HG03565 (cell line): ENCODE data around the gene CLDN6.
"Not testable (repeated sequence)": the region's sequence is repeated elsewhere in the genome, so short reads cannot be mapped to it uniquely, and the experiment has no call there.

Source experiments
- ATAC-seq: cut with Tn5 transposase; IDR thresholded peaks from one replicate; pipeline ENCODE4 v1.9.1; 2021; ENCODE audit warnings: mild to moderate bottlenecking, moderate library complexity; ENCODE audit not compliant: unreplicated experiment

The CLDN6 gene, protein sequence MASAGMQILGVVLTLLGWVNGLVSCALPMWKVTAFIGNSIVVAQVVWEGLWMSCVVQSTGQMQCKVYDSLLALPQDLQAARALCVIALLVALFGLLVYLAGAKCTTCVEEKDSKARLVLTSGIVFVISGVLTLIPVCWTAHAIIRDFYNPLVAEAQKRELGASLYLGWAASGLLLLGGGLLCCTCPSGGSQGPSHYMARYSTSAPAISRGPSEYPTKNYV

DNA sequence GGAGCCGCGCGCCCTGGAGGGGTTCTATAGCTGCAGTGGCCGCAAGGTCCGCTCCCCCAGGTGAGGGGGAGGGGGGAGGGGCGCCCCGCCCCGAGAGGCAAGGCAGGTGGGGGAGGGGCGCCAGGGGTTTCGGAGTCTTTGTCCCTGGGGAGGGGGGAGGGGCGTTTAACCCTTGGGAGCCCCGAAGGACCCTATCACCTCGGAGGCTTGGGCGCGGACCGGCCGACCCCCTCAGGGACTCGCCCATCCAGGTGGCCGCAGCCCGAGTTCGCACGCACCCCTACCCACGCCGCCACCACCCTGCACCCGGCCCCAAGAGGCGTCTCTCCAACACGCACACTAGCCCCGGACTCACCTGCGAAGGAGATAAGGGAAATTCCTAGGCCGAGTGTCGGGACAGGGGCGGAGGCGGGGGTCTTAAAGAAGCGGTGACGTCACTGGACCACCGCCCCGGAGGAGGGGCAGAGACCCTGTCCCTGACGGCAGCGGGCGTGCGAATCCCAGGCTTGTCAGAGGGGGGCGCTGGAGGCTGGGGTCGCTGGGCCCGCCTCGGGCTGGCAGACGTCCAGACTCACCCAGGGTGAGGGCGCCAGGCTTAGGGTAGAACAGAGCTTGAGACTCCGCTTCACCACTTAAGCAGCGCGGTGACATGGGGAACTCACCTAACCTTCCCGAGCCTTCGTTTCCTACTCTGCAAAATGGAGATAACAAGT lies at the start of gene CLDN6:
TSS of gene CLDN6 (minus strand) at position 390 of the 713 bp plus-strand sequence. CDS start 2,162 bp downstream, outside the sequence.
- no peak for ATAC-seq

DNA sequence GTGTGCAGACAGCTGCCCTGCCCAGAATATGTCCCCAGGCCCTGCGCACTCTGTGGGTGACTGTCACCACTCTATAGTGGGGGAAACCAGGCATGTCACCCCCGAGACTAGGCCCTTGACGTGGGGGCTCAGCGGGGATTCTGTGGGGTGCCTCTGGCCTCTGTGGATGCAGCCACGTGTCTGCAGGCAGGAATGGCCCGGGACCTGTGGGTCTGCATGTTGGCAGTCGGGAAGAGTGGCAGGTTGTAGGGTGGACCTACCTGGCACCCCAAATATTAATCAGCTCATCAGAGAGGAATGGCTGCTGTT lies 48.4 kb upstream of the CLDN6 start:
- ATAC-seq: no peak

DNA sequence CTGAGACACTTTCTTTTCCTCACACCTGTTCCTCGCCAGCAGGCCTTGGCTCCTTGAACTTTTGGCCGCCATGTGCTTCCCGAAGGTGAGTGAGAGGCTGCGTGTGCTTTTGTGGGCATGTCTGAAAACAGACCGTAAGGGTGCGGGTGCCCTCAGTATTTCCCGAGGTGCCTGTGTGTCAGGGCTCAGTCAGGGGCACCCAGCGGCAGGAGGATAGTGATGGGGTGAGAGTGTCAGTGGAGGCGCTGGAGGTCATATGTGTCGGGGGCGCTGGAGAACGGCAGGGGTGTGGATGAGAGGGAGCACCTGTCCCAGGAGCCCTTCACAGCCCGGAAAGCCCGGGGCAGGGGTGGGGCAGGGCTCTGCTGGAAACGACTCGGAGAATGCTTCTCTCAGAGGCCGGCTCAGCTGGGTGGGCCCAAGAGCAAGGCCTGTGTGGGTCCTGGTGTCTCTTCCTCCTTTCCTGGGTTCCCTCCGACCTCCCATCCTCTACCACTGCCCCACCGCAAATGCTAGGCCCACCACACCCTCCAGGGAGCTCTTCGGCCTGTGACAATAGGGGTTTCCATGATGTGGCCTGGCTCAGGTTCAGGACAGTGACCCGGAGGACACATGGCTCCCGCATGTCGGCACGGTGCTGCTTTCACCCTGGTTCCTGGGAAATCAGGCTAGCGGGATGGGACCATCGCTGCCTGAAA lies 47.9 kb upstream of the CLDN6 start:
- no peak for ATAC-seq

DNA sequence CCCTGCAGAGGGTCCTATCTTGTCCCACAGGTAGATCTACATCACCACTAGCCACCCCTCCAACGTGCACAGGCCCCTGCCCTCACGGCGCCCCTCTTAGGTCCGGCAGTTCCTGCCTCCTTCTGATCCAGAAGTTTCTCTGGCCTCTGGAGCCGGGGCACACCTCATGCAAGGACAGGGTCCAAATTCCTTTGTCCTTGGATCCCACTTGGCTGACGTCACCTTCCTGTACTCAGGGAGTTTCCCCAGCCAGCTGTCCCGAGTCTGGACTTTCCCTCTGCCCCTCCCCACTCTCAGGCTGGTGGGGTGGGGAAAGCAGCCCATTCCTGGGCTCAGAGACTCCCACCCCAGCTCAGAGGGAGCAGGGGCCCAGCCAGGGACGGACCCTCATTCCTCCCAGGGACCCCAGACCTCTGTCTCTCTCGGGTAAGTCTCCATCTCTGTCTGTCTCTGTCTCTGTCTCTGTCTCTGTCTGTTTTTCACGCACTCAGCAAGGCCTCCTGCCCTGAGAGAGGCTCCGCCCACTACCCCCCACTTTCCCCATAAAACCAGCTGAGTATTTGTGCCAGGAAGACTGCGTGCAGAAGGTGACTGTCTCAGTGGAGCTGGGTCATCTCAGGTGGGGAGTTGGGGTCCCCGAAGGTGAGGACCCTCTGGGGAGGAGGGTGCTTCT lies 47.2 kb upstream of the CLDN6 start, which contains the start of gene IL32:
TSS of gene IL32 (plus strand) at position 572 of the 673 bp plus-strand sequence. CDS start 172 bp downstream, outside the sequence.
- no peak for ATAC-seq

DNA sequence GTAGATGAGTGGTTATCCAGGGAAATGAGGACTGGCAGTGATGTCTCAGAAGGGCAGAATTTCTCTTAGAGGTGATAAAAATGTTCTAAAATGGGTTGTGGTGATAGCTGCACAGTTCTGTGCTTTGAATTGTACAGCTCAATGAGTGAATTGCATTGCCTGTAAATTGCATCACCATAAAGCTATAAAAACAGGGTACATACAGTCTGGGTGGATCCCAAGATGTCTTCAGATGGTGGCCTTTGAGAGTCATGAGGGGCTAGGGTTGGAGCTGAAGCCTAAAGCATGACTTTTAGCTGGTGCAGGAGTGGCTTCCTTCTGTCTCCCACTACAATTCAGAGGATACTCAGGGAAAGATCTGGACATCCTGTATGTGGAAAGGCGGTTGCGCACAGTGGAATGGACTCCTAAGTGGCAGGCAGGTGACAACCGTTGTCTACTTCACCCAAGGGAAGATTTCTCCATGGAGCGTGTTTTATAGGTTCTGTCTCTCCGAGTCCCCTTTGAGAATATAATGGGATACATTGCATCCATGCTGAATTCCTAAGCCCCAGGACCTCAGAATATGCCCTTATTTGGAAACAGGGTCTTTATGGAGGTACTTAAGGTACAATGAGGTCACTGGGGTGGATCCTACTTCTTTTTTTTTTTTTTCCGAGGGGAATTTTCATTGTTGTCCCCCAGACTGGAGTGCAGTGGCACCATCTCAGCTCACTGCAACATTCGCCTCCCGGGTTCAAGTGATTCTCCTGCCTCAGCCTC lies 45.8 kb upstream of the CLDN6 start:
- ATAC-seq: no peak

DNA sequence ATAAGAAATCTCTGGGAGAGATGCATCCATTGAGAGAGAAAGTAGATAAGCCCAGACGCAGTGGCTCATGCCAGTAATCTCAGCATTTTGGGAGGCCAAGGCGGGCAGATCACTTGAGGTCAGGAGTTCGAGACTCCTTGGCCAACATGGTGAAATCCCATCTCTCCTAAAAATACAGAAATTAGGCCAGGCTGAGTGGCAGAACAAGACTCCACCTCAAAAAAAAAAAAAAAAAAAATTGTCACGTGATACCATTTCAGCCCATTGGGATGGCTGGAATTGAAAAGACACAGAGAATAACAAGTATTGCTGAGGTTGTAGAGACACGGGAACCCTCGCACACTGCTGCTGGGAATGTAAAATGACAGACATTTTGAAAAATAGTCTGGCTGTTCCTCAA lies 44.6 kb upstream of the CLDN6 start:
- no peak for ATAC-seq

DNA sequence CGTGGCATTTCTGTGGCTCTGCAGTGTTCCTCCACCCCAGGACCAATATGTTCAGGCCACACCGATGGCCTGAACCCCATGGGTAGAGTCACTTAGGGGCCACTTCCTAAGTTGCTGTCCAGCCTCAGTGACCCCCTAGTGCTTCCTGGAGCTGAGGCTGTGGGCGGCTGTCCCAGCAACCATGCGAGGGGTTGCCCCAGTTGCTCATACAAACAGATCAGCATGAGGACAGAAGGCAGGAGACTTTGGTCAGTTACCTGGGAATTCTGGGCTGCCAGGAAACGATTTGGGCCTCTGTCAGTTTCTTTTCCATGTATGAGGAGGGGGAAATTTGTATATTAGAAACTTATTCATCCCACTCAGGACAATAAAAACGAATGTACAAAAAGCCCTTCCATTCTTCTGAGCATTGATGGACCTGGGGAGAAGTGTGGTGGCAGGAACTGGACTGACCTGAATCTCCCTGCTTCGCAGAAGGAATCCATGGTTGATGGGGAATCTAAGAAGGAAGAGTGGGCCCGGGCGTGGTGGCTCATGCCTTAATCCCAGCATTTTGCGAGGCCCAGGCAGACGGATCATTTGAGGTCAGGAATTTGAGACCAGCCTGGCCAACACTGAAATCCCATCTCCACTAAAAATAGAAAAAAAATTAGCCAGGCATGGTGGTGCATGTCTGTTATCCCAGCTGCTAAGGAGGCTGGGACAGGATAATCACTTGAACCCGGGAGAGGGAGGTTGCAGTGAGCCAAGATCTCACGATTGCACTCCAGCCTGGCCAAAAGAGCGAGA lies 42.5 kb upstream of the CLDN6 start:
- no peak for ATAC-seq

DNA sequence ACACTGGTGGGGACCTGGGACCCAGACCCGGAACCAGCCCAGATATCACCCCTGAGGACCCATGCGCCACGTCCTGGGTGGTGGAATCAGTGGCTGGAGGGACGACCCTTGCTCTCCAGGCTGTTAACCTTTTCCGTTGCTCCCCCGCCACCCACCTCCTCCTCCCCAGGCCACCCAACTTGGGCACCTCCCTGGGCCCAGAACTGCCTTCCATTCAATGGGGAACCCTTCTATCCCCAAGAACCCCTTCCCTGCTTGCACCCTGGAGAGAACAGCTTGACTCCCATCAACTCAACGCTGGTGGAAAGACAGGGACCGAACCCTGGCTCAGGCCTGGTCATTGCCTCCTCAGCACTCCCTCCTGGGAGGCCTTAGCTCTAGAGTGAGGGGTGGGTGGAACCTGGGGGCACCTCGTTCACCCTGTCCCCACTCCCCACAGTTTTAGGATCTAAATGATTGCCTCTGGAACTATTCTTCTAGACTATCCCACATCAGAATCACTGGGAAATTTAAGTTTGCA lies 41.8 kb upstream of the CLDN6 start:
- ATAC-seq: no peak

DNA sequence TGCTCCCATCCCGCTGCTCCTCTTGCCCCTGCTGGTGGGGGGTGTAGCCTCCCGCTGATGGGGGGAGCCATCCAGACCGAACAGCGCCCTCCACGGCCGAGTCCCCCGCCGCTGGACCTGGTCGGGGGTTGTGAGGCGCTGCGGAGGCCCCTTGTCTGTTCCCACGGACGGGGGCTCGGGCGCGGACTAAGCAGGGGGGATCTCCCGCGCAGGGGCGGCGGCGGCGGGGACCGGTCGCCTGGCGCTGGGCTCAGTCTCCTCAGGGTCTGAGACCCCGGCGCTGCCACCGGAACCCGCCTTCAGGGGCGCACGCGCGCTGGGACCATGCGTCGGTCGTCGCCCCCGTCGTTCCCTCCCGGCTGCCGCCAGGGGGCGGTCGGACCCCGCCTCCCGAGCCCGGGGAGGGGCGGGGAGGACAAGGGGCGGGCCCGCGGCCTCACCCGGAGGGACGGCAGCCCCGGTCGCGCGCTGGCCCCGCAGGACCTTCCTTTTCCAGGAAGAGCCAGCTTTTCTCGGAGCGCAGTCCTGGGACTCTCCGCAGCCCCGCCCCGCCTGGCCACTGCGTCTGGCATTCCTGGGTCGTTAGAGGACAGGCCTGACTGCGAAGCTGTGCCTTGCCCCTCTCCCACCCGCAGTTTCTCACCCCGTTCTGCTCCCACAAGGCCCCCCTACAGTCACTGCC lies 41.2 kb upstream of the CLDN6 start:
- peak; percentile 86 for ATAC-seq

DNA sequence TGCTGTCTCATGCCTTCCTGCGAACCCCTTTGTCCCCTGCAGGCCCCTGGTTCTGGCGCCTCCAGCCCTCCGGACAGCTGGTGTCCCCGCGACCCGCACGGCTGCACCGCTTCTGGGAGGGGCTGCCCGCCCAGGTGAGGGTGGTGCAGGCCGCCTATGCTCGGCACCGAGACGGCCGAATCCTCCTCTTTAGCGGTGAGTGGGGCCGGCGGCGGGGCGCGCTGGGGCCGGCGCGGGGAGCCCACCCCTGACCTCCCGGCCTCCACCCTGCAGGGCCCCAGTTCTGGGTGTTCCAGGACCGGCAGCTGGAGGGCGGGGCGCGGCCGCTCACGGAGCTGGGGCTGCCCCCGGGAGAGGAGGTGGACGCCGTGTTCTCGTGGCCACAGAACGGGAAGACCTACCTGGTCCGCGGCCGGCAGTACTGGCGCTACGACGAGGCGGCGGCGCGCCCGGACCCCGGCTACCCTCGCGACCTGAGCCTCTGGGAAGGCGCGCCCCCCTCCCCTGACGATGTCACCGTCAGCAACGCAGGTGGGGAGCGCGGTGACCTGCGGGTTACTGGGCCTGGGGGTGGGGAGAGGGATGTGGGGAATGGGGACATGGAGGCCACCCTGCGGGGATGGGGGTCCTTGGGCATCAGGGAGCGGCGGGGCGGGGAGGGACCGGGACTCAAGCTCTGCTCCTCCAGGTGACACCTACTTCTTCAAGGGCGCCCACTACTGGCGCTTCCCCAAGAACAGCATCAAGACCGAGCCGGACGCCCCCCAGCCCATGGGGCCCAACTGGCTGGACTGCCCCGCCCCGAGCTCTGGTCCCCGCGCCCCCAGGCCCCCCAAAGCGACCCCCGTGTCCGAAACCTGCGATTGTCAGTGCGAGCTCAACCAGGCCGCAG lies 40.4 kb upstream of the CLDN6 start:
- ATAC-seq: no peak

DNA sequence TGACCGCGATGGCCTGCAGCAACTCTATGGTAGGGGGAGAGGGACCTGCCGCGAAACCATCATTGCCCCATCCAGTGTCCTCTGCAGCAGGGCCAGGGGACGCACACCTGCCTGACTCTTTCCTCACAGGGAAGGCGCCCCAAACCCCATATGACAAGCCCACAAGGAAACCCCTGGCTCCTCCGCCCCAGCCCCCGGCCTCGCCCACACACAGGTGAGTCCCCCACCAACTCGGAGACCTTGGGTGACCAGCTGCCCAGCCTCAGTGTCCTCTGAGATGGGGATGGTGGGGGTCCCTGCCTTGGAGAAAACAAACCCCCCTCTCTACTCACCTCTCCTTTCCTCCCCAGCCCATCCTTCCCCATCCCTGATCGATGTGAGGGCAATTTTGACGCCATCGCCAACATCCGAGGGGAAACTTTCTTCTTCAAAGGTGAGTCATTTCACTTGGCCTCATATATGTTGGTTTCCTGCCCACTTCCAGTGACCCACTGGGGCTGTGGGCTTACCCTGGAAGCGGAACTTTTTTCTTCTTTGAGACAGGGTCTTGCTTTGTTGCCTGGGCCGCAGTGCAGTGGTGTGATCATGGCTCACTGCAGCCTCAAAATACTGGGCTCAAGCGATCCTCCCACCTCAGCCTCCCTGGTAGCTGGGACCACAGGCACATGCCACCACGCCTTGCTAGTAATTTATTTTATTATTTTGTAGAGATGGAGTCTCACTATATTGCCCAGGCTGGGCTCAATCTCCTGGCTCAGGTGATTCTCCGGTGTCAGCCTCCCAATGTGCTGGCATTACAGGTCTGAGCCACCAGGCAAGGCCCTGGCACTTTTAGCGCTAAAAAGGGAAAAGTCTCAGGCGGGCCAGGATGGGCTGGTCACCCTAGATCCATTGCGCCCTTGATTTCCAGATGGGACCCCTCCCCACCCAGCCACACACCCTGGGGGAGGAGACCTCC lies 39.5 kb upstream of the CLDN6 start:
- ATAC-seq: no peak

DNA sequence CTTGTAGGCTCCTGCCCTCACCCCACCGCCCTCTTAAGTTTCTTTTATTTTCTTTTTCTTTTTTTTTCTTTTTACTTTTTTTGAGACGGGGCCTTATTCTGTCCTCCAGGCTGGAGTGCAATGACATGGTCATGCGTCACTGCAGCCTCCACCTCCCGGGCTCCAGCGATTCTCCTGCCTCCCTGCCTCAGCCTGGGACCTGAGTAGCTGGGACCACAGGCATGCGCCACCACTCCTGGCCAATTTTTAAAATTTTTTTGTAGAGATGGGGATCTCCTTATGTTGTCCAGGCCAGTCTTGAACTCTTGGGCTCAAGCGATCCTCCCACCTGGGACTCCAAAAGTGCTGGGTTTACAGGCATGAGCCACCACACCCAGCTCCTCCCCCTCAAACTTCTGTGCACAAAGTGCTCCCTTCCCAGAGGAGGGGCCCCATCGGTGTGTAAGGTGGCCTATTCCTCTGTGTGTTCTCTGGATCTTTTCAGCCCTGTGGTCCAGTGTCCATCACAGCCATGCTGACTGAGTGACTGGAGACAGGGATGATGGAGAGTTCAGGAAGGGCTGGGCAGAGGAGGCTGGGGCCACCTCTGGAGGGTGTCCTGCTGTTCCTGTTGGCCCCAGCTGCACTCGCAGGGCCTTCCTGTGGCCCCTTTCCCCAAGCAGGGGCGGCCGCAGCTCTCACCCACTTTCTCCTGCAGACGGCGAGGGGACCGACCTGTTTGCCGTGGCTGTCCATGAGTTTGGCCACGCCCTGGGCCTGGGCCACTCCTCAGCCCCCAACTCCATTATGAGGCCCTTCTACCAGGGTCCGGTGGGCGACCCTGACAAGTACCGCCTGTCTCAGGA lies 38.6 kb upstream of the CLDN6 start:
- no peak for ATAC-seq

DNA sequence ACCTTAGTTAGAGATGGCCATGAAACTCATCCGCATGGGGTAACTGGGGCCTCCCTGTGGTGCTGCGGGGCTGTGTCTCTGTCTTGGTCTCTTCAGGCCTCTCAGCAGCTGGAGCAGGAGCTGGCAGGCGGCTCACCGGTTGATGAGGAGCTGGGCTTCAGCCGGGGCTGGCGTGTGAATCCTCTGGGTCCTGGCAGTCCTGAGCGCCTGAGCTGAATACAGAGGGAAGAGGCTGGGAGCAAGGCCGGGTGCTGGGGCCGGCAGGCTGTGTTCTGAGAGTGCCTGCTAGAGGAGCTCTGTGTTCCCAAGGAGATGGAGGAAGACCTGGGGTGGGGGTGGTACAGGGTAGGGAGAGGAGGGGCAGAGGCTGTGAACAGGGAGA lies 37.7 kb upstream of the CLDN6 start:
- ATAC-seq: not testable (repeated sequence)

DNA sequence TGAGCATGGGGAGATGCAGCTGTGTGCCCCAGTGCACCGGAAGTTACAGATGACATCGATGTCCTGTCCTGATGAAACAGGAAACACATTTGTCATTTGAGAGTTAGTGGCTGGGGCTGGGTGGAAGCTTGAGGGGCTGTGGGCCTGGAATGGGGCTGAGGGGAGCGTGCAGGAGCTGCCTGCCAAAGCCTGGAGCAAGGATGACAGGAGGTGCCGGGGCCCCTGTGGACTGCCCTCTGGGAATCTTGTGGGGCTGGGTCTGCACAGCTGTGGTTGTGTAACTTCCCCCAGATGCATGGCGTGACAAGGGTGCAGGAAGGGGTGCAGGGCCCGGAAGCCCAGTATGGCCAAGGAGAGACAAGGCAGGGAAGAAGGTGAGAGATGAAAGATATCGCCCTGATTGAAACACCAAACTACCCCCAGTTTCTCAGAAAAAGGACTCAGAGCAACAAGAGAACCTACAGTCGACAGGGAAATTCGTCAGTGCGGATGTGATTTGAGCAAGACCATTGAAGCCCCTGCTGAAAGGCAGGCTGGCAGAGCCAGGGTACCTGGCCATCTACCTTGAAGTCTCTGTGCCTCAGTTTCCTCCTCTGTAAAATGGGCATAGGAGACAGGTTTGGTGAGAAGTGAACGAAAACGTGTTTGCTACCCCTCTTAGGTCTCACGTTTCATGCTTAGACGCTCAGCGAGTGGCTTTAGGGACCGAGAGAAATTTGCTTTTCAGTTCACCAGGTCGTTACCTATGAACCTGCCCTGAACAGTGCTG lies 37.2 kb upstream of the CLDN6 start:
- no peak for ATAC-seq

DNA sequence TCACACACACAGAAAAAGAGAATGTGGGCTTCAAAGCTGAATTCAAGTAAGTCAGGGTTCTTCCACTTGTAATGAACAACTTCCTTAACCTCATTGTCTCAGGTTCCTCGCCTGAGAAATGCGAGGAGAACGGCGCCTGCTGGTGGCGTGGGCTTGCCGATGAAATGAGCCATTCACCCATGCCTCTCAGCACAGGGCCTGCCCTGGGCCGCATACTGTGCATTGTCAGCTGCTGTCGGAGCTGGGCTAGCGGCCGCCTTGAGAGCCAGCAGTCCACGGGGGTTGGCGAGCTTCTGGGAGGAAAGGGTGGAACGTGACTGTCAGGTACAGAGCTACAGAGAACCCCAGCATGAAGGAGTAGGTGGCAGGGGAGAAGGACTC lies 35.3 kb upstream of the CLDN6 start:
- not testable (repeated sequence) for ATAC-seq
